HL-60 (cell line): Measurements from ENCODE around the gene PEX11B.

Source experiments
- CTCF ChIP-seq: IDR thresholded peaks from one replicate; pipeline ENCODE4 v1.5.1; 2011; ENCODE audit warnings: low read length, control low read depth, inconsistent platforms; ENCODE audit not compliant: insufficient read depth
- GABPA ChIP-seq: IDR thresholded peaks from 2 replicates; pipeline ENCODE4 v1.6.1; 2012; ENCODE audit warnings: low read depth

GRCh38 chr1:145893306-145894055, 25.0 kb downstream of the PEX11B start:
- TF ChIP-seq GABPA, result no peak
- no peak for TF ChIP-seq CTCF
